GM12878 (cell line): Measurements from ENCODE around the gene REEP3. TPM values are rescaled to one million over a fixed set of nuclear protein-coding genes. Genes with fewer than 3 reads are reported as not detected.

Experiments used
- ATAC-seq: fragments of 200-7000 bp; cut with Tn5 transposase; 3 replicates; pipeline ENCODE4 v1.9.1; 2020; ENCODE audit warnings: mild to moderate bottlenecking, moderate library complexity
- BruUV-seq: library from RNA; stranded (reverse); fragments of 400-500 nt; replicated peaks from 2 replicates; lab custom pipeline; 2021; lab: Mats Ljungman, UMichigan
- CTCF ChIA-PET: fragments of 300-600 bp; sonication (Branson Sonifier 250); formaldehyde crosslinking; extraction: SDS; loops from one replicate; lab custom pipeline; 2021; ENCODE audit warnings: inconsistent platforms; lab: Yijun Ruan, JAX
- POLR2A ChIA-PET: fragments of 350-600 bp; formaldehyde crosslinking; extraction: SDS; loops from one replicate; lab custom pipeline; 2021; ENCODE audit warnings: inconsistent platforms; lab: Charles Lee
- RAD21 ChIA-PET: fragments of 300-600 bp; sonication (Branson Sonifier 250); formaldehyde crosslinking; loops from one replicate; lab custom pipeline; 2023; ENCODE audit warnings: antibody characterized with exemption; ENCODE audit not compliant: unreplicated experiment; lab: Charles Lee
- SMC1A ChIA-PET: fragments of 300-600 bp; sonication (Branson Sonifier 250); formaldehyde crosslinking; loops from one replicate; lab custom pipeline; 2023; ENCODE audit not compliant: unreplicated experiment, uncharacterized antibody; lab: Charles Lee
- DNase-seq: peaks from one replicate; pipeline ENCODE4 v3.0.0-alpha.2; 2011; ENCODE audit warnings: low read depth, low spot score
- FAIRE-seq: peaks from 3 replicates; lab custom pipeline; 2011; peaks lifted over from hg19 to GRCh38; lab: Jason Lieb, UNC
- H2AFZ ChIP-seq: 2 replicates; pipeline ENCODE4 v1.6.0; 2011; ENCODE audit warnings: low read depth, low read length, control low read depth; ENCODE audit not compliant: control insufficient read depth
- H3K27ac ChIP-seq: 2 replicates; pipeline ENCODE4 v1.5.1; 2011; ENCODE audit warnings: control low read depth; ENCODE audit not compliant: control insufficient read depth, insufficient read depth
- H3K27me3 ChIP-seq, 2 experiments: replicated peaks in 1 of 2; 2 replicates each; pipeline versions ENCODE4 v1.6.0 to v1.6.1; 2011; ENCODE audit warnings: low read length in 1 of 2; ENCODE audit not compliant: control insufficient read depth in 2 of 2, insufficient read depth in 2 of 2
- H3K36me3 ChIP-seq, 2 experiments: 2 replicates each; pipeline ENCODE4 v1.5.1; 2011; ENCODE audit warnings: low read length in 1 of 2; ENCODE audit not compliant: control insufficient read depth in 2 of 2, insufficient read depth in 2 of 2
- H3K4me1 ChIP-seq: 2 replicates; pipeline ENCODE4 v1.6.1; 2011; ENCODE audit warnings: mild to moderate bottlenecking, low read length, moderate library complexity, mixed read lengths; ENCODE audit not compliant: control insufficient read depth, insufficient read depth
- H3K4me2 ChIP-seq: 2 replicates; pipeline ENCODE4 v1.6.0; 2011; ENCODE audit warnings: control low read depth; ENCODE audit not compliant: control insufficient read depth, insufficient read depth
- H3K4me3 ChIP-seq: fragments of 200-600 bp; sonication (generic); 2 replicates; pipeline ENCODE4 v1.5.1; 2016
- H3K79me2 ChIP-seq: 2 replicates; pipeline ENCODE4 v1.6.0; 2011; ENCODE audit warnings: low read length; ENCODE audit not compliant: control insufficient read depth, insufficient read depth
- H3K9ac ChIP-seq: 2 replicates; pipeline ENCODE4 v1.8.0; 2011; ENCODE audit warnings: low read length, control low read depth, mixed read lengths; ENCODE audit not compliant: control insufficient read depth, insufficient read depth
- H3K9me3 ChIP-seq: replicated peaks from 3 replicates; pipeline ENCODE4 v1.5.1; 2011; ENCODE audit warnings: mild to moderate bottlenecking, low read length; ENCODE audit not compliant: control insufficient read depth, insufficient read depth
- H4K20me1 ChIP-seq: 2 replicates; pipeline ENCODE4 v1.6.0; 2011; ENCODE audit not compliant: control insufficient read depth, insufficient read depth
- BACH1 ChIP-seq: fragments of 450-650 bp; IDR thresholded peaks from 2 replicates; pipeline ENCODE4 v1.6.1; 2017; ENCODE audit warnings: mild to moderate bottlenecking, borderline replicate concordance
- BHLHE40 ChIP-seq, 2 experiments: fragments of 450-650 bp in 1 of 2; IDR thresholded peaks; 2 replicates each; pipeline ENCODE4 v1.6.1; 2011 to 2017; ENCODE audit warnings: low read depth in 2 of 2, borderline replicate concordance in 1 of 2, improper control_type of control experiment in 1 of 2, low read length in 1 of 2, mild to moderate bottlenecking in 1 of 2
- KLF5 ChIP-seq: fragments of 450-650 bp; IDR thresholded peaks from 2 replicates; pipeline ENCODE4 v1.6.1; 2014; ENCODE audit warnings: mild to moderate bottlenecking; ENCODE audit not compliant: partially characterized antibody
- MEF2A ChIP-seq: IDR thresholded peaks from 2 replicates; pipeline ENCODE4 v1.6.1; 2011; ENCODE audit warnings: low read depth, mild to moderate bottlenecking, low read length, moderate library complexity; ENCODE audit not compliant: insufficient read depth
- PKNOX1 ChIP-seq: fragments of 450-650 bp; IDR thresholded peaks from 2 replicates; pipeline ENCODE4 v1.6.1; 2016; ENCODE audit warnings: mild to moderate bottlenecking
- RUNX3 ChIP-seq: IDR thresholded peaks from 2 replicates; pipeline ENCODE4 v1.6.1; 2012; ENCODE audit warnings: low read length, inconsistent platforms
- SMAD5 ChIP-seq: IDR thresholded peaks from 2 replicates; pipeline ENCODE4 v1.6.1; 2016; ENCODE audit warnings: antibody characterized with exemption, low read depth
- SREBF1 ChIP-seq: IDR thresholded peaks from 2 replicates; pipeline ENCODE4 v1.6.1; 2012; ENCODE audit warnings: mild to moderate bottlenecking, low read length
- TCF7 ChIP-seq: IDR thresholded peaks from 2 replicates; pipeline ENCODE4 v1.6.1; 2014; ENCODE audit warnings: antibody characterized with exemption, borderline replicate concordance
- in situ Hi-C: fragments of 300-500 bp; cut with MboI; formaldehyde crosslinking; loops from 9 replicates; pipeline ENCODE4 v1.14.3; 2018; ENCODE audit warnings: mixed read lengths
- intact Hi-C: fragments of 100-400 bp; cut with micrococcal nuclease; formaldehyde crosslinking; loops from one replicate; pipeline ENCODE4 v1.14.2; 2022; ENCODE audit not compliant: unreplicated experiment
- polyA plus RNA-seq, 11 experiments: library from polyadenylated mRNA; depleted of rRNA in 4 of 11; unstranded in 6 of 11; stranded (reverse) in 5 of 11; fragments of >200 nt; fragmentation: Nextera tagmentation in 4 of 11; fragmentation: Illumina TruSeq in 1 of 11; extraction: Ambion mirVana in 4 of 11; extraction: Trizol in 1 of 11; gene quantifications; 1 replicate in 1 of 11; 2 replicates in 10 of 11; pipeline versions ENCODE4 v1.2.1 to v1.2.3, GENCODE V29; 2011 to 2016; ENCODE audit warnings: inconsistent platforms in 2 of 11, missing spikeins in 2 of 11, low read depth in 1 of 11
- total RNA-seq, 4 experiments: library from RNA; depleted of rRNA in 3 of 4; stranded (reverse); fragments of >200 nt in 3 of 4; fragmentation: Illumina TruSeq in 1 of 4; extraction: Trizol in 1 of 4; gene quantifications; 2 replicates each; pipeline versions ENCODE4 v1.2.1 to v1.2.3, GENCODE V29; 2013 to 2021

REEP3 gene
- total and polyA plus RNA-seq, 10 of the 15 experiments (the other 5 are each of a cell fraction or from before 2014, with no cell fraction given): 4.9 to 25.9 (median 16.2) TPM

GRCh38 chr10:63530409-63530808 lies 9.2 kb downstream of the REEP3 start:
- ChIA-PET CTCF (no interaction called here), SMC1A (interaction anchor here (1.0 to 2.1 kb wide), 4 partner anchors 9 to 98 kb away, joined by 3 to 7 read pairs (median 4); no protein-coding TSS in a partner anchor), RAD21 (no interaction called here), POLR2A (no interaction called here)
- ATAC-seq (no peak), FAIRE-seq (no peak), DNase-seq (no peak)
- no peak overlapping the region for H3K4me3 ChIP-seq
- no peak overlapping the region for H3K9ac ChIP-seq
- no peaks in the 10 kb centered on the region for H4K20me1 ChIP-seq
- H3K79me2 ChIP-seq: peaks cover 7% of the 10 kb centered on the region
- H3K36me3 ChIP-seq: no peaks in the 10 kb centered on the region
- no peaks in the 10 kb centered on the region for H3K4me1 ChIP-seq
- TF ChIP-seq BACH1: no peak
- no peak for TF ChIP-seq PKNOX1
- TF ChIP-seq TCF7: no peak
- no peak for TF ChIP-seq MEF2A
- TF ChIP-seq RUNX3: no peak
- TF ChIP-seq BHLHE40 (IDR thresholded peaks at IDR 0.05; ENCODE audit: borderline replicate concordance in 1 of 2, low read depth in 2 of 2, low read length in 1 of 2): no peak
- no peak for TF ChIP-seq KLF5
- TF ChIP-seq SREBF1: no peak
- TF ChIP-seq SMAD5: no peak
- no peak overlapping the region for H2AFZ ChIP-seq
- H3K9me3 ChIP-seq: no peaks in the 10 kb centered on the region; the same call in 2 of the 3 replicates
- no TSS peak for BruUV-seq
- H3K27me3 ChIP-seq: no peaks in the 10 kb centered on the region
- H3K27ac ChIP-seq: no peak overlapping the region
- intact Hi-C loops: loop anchor here (10.0 kb wide), 1 partner anchor 194 kb away; no protein-coding TSS in a partner anchor
- no peak overlapping the region for H3K4me2 ChIP-seq
- in situ Hi-C loops: no loop called here
